Measurements from ENCODE around the gene LAIR2.

Gene LAIR2

GRCh38 chr19:54502518-54503048 lies at the start of gene LAIR2:
Gene LAIR2 (plus strand): TSS chr19:54502831. CDS start chr19:54502919, 88 bp downstream.
- no peak within 1 kb of the TSS for H2AFZ ChIP-seq (ENCODE audit: low read depth, low read length)
- DNase-seq (no peak), ATAC-seq (ENCODE audit: insufficient read depth, low read depth) (no peak)
- no peaks in the 10 kb centered on the region for H3K36me3 ChIP-seq (ENCODE audit: insufficient read depth, low read length)
- peaks cover 5% of the 10 kb centered on the region; the same call in 1 of the 2 replicates for H3K79me2 ChIP-seq (ENCODE audit: insufficient read depth, low read length)
- peaks cover 3% of the 10 kb centered on the region for H3K27me3 ChIP-seq (ENCODE audit: insufficient read depth, low read length, poor library complexity)
- TF ChIP-seq EZH2 (IDR thresholded peaks at IDR 0.05; ENCODE audit: borderline replicate concordance, low read depth, low read length, severe bottlenecking) (no peak), CTCF (IDR thresholded peaks at IDR 0.05; ENCODE audit: borderline replicate concordance, extremely low read depth, low read length, poor library complexity, severe bottlenecking) (no peak)
- peak within 1 kb of the TSS; percentile 49 for H3K4me2 ChIP-seq (ENCODE audit: insufficient read depth, low read length)
- no peaks in the 10 kb centered on the region for H3K9me3 ChIP-seq (ENCODE audit: insufficient read depth, low read length, severe bottlenecking)
- peak within 1 kb of the TSS; percentile 60; the same call in 1 of the 2 replicates for H3K27ac ChIP-seq (ENCODE audit: low read length)
- H3K4me3 ChIP-seq (ENCODE audit: low read depth in 1 of 2, low read length in 2 of 2): peak within 1 kb of the TSS in 1 of 2 experiments; percentile 43; a peak in 2 of 4 replicates
- H3K9ac ChIP-seq (ENCODE audit: low read depth, low read length): peak within 1 kb of the TSS; percentile 34; the same call in 1 of the 2 replicates
- H4K20me1 ChIP-seq (ENCODE audit: insufficient read depth, low read length): no peaks in the 10 kb centered on the region; the same call in 1 of the 2 replicates
- peaks cover 18% of the 10 kb centered on the region for H3K4me1 ChIP-seq (ENCODE audit: insufficient read depth, low read length)

GRCh38 chr19:54453921-54454780 lies 48.5 kb upstream of the LAIR2 start:
- no peak for TF ChIP-seq CTCF (IDR thresholded peaks at IDR 0.05; ENCODE audit: borderline replicate concordance, extremely low read depth, low read length, poor library complexity, severe bottlenecking)
- no peak for TF ChIP-seq EZH2 (IDR thresholded peaks at IDR 0.05; ENCODE audit: borderline replicate concordance, low read depth, low read length, severe bottlenecking)
- Histone ChIP-seq H3K27ac (ENCODE audit: low read length) (no peak overlapping the region), H3K4me2 (ENCODE audit: insufficient read depth, low read length) (no peak overlapping the region), H2AFZ (ENCODE audit: low read depth, low read length) (no peak overlapping the region), H3K9me3 (ENCODE audit: insufficient read depth, low read length, severe bottlenecking) (no peaks in the 10 kb centered on the region), H3K9ac (ENCODE audit: low read depth, low read length) (no peak overlapping the region), H3K4me1 (ENCODE audit: insufficient read depth, low read length) (peaks cover 30% of the 10 kb centered on the region), H3K27me3 (ENCODE audit: insufficient read depth, low read length, poor library complexity) (no peaks in the 10 kb centered on the region), H3K79me2 (ENCODE audit: insufficient read depth, low read length) (peaks cover 72% of the 10 kb centered on the region), H3K36me3 (ENCODE audit: insufficient read depth, low read length) (peaks cover 94% of the 10 kb centered on the region), H3K4me3 (ENCODE audit: low read depth in 1 of 2, low read length in 2 of 2) (no peak overlapping the region), H4K20me1 (ENCODE audit: insufficient read depth, low read length) (peaks cover 98% of the 10 kb centered on the region)
- DNase-seq (no peak), ATAC-seq (ENCODE audit: insufficient read depth, low read depth) (no peak)

GRCh38 chr19:54454781-54455675 lies 47.6 kb upstream of the LAIR2 start:
- Histone ChIP-seq H4K20me1 (ENCODE audit: insufficient read depth, low read length) (peaks cover 100% of the 10 kb centered on the region), H3K27ac (ENCODE audit: low read length) (no peak overlapping the region), H3K9me3 (ENCODE audit: insufficient read depth, low read length, severe bottlenecking) (no peaks in the 10 kb centered on the region), H3K4me3 (ENCODE audit: low read depth in 1 of 2, low read length in 2 of 2) (no peak overlapping the region), H3K4me2 (ENCODE audit: insufficient read depth, low read length) (no peak overlapping the region), H2AFZ (ENCODE audit: low read depth, low read length) (no peak overlapping the region), H3K36me3 (ENCODE audit: insufficient read depth, low read length) (peaks cover 99% of the 10 kb centered on the region), H3K4me1 (ENCODE audit: insufficient read depth, low read length) (peaks cover 26% of the 10 kb centered on the region), H3K9ac (ENCODE audit: low read depth, low read length) (no peak overlapping the region), H3K27me3 (ENCODE audit: insufficient read depth, low read length, poor library complexity) (no peaks in the 10 kb centered on the region), H3K79me2 (ENCODE audit: insufficient read depth, low read length) (peaks cover 68% of the 10 kb centered on the region)
- TF ChIP-seq EZH2 (IDR thresholded peaks at IDR 0.05; ENCODE audit: borderline replicate concordance, low read depth, low read length, severe bottlenecking): no peak
- no peak for TF ChIP-seq CTCF (IDR thresholded peaks at IDR 0.05; ENCODE audit: borderline replicate concordance, extremely low read depth, low read length, poor library complexity, severe bottlenecking)
- ATAC-seq (ENCODE audit: insufficient read depth, low read depth) (no peak), DNase-seq (no peak)
